Activated naive CD4-positive, alpha-beta T cell treated with anti-CD3 and anti-CD28 coated beads, Interleukin-2, amount 50 U/mL, for 16 hours (primary cell): ENCODE data around the gene SHROOM1.
"Not testable (repeated sequence)": the region's sequence is repeated elsewhere in the genome, so short reads cannot be mapped to it uniquely, and the experiment has no call there.

ENCODE experiments used
- DNase-seq: peaks from one replicate; pipeline ENCODE4 v3.0.0-alpha.2; 2020

The SHROOM1 gene, protein sequence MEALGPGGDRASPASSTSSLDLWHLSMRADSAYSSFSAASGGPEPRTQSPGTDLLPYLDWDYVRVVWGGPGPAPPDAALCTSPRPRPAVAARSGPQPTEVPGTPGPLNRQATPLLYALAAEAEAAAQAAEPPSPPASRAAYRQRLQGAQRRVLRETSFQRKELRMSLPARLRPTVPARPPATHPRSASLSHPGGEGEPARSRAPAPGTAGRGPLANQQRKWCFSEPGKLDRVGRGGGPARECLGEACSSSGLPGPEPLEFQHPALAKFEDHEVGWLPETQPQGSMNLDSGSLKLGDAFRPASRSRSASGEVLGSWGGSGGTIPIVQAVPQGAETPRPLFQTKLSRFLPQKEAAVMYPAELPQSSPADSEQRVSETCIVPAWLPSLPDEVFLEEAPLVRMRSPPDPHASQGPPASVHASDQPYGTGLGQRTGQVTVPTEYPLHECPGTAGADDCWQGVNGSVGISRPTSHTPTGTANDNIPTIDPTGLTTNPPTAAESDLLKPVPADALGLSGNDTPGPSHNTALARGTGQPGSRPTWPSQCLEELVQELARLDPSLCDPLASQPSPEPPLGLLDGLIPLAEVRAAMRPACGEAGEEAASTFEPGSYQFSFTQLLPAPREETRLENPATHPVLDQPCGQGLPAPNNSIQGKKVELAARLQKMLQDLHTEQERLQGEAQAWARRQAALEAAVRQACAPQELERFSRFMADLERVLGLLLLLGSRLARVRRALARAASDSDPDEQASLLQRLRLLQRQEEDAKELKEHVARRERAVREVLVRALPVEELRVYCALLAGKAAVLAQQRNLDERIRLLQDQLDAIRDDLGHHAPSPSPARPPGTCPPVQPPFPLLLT

DNA sequence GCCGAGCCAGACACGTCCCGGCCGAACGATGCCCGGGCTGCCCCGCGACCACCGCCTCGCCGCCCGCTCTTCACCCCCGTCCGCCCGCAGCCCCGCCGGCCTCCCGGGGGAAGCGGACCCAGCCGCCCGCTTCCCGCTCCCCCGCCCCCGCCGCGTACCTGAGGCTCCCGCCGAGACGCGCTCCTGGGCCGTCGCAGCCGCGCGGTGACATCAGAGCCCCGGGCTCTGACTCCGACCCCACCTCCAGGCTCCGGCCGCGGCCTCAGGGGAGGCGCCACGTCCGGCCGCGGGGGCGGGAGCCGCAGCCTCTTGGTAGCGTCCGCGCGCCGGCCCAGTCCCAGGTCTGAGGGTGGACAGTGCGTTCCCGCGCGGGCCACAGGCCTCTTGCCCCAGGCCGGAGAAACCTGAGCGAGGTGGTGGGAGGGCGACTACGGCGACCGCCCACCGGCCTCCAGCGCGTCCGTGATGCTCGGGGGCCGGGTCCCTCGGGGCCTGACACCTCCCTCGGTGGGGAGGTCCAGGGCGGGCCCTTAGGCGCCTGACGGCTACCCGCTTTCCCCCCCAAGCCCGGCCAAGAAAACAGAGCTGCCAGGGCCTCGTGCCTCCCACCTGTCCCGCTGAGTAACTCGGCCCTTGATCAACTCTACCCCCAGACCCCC is at the start of gene SHROOM1:
TSS of gene SHROOM1 (minus strand) at position 212 of the 659 bp plus-strand sequence. CDS start 4,507 bp downstream, outside the sequence.
- peak; percentile 26 for DNase-seq

DNA sequence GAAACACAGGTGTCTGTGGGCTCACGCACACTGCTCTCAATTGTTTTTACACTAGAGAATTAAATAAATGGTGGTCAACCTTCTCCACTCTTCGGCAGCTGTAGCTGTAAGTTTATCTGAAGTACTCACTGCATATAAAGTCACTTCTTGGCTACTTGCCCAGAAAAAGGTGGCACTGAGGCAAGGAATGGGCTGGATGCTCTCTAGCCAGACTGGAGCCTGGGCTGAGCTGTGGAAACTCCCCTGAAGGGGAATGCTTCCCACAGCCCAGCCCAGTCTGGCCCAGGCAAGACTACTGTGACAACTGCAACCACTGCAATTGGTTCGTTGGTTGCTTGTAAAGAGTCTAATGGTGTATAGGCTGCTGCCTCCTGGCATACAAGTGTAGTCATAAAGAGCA is 47.5 kb upstream of the SHROOM1 start:
- no peak for DNase-seq

DNA sequence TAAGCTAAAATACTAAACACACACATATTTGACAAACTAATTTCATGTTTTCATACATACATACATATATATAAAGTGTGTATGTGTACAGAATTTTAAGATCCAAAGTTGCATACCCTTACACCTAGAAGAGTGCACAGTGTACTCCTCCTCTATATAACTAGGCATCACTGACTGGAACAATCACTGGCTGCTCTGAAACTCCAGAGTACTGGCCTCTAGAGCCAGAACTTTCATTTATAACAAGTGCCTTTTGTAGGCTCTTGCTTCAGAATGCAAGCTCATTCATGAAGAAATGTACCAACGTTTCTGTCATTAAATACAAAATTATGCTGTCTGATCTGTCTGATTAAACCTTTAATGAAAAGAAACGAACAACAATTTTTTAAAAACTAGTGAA is 47.0 kb upstream of the SHROOM1 start:
- no peak for DNase-seq

DNA sequence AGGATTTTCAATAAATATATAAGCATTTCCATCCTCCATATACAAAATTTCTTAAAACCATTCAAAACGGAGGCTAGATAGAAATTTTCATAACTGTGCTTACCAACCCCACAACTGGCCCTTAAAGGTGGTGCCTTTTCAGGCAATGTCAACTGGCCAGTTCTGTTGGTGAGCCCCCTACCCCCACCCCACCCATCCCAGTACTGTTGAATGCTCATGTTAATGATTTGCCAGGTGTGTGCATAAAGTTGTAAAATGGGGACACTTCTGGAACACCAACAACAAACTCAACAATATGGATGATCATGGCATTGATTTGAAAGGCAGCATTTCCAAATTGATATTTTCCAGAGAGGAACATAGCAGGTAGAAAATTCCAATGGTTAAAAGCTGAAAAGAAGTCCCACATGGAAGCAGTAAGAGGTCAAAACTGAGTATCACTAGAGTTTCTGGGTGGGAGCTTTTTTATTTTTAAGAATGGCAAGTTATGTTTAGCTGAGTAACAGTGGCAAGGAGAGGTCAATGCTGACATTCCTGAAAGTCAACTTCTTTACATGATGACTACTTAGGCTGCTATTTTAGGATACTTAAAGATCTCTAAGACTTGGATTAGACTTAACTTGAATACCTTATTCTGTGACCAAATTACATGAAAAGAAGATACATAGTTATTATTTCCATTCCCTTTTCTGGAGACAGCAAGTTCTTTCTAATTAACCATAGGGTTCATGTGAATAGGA is 45.7 kb upstream of the SHROOM1 start:
- no peak for DNase-seq

DNA sequence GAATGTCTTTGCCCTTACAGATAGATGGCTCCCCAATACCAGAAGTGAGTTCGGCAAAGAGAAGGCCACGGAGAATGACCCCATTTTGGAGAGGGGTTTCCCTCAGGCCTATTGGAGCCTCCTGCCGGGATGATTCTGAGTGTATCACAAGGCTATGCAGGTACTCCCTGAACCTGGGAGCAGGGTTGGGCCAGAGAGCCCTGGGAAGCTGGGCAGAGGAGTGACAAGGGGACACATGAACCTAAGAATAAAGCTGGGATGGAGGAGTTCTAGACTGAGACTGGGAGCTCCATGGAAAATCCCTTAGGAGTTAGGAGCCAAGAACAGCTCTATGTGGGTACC is 43.5 kb upstream of the SHROOM1 start:
- no peak for DNase-seq

DNA sequence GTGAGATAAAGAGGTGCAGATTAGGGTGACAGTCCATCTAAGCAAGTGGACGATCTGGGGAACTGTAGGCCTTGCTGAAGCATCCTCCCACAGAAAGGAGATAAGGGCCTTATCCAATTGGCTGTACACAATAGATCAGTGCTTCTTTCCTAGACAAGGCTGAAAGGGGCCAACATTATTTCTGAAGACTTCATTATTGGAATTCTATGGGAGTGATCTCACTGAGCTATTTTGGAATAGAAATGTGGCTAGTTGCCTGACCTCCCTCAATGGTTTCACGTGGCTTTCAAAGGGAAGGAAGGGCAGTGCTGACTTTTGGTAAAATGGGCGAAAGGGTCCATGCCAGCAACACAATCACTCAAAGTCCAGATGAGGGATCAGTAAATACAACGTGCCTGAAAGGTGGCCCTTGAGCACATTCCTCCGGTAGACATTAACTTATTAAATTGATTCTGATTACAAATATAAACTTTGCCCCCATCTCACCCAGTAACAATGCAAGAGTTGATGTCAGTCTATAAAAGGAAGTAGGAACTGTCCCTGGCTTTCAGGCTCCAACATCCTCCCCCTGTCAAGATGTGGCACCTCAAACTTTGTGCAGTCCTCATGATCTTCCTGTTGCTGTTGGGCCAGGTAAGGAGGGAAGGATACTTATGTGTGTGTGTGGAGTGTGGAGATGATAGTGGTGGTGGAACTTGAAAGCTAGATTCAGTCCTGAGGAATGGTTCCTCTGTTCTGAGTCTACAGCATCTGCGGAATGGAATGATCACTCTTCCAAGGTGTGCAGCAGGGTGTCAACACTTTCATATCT is 42.9 kb upstream of the SHROOM1 start, which contains the start of gene LEAP2:
TSS of gene LEAP2 (plus strand) at position 550 of the 811 bp plus-strand sequence. CDS start at position 577, 27 bp downstream.
- DNase-seq = no peak

DNA sequence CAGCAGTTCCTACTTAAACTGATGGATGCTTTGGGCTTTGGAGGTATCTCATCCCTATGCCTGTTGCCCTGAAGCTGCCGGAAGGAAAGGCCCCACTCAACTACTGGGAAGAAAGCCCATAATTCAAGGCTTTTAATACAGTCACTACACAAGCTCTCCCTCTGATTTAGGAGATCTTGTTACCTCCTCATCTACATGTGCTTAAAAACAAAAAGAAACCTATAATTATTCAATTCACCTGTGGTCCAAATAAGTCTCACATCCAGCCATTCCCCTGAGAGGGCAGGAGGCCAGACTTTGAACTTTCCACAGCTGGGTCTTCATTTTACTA is 42.3 kb upstream of the SHROOM1 start:
- DNase-seq = no peak

DNA sequence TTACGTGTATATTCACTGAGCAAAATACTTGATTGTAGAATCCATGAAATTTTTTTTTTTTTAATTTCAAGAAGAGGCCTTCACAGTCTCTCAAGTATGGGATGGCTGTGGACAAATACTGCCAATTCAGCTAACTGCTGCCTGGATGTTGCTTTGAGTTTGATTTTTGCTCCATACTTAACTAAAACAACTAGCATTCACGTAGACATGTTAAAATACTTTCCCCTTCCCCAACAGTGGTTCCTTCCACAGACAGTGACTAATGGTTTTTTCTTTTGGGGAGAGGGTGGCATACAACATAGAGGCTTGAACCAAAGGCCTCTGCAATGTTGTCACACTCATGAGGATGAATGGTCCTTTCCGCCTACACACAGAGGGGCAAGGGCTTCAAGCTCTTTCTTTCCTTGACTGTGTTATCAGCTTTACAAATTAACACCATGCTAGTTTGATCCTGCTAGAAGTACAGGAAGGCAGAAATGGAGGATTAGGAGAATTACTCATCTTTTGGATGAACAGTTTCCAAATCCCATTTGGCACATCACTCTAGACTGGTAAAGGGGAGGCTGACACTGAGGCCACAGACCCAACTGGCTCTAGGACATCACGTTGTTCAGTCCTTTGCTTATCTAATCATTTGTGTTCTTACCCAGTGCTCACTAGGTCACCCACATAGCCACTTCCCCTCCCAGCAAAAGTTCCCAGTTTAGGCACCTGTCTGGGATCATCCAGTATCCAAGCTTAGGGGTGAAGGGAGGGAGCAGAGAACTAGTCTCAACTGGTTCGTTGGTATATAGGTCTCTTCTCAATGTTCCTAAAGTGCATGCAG is 41.2 kb upstream of the SHROOM1 start:
- DNase-seq = no peak

DNA sequence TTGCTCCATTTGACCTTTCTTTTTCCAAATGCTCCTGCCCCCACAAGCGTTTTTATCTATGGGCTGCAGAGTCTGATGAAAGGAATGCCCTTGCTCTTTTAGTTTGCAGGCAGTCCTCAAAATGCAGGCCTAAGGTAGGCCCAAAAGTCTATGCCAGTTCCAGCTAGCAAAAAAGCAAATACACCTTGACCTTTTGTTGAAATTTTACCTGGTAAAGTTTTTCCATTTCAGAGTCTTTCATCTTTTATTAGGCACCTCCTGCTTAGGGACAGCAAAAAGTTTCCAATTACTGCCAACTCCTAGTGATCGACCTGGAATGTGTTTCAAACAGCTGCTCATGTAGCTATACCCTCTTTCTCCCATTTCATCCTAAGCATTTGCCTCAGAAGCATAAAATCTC is 40.4 kb upstream of the SHROOM1 start:
- no peak for DNase-seq

DNA sequence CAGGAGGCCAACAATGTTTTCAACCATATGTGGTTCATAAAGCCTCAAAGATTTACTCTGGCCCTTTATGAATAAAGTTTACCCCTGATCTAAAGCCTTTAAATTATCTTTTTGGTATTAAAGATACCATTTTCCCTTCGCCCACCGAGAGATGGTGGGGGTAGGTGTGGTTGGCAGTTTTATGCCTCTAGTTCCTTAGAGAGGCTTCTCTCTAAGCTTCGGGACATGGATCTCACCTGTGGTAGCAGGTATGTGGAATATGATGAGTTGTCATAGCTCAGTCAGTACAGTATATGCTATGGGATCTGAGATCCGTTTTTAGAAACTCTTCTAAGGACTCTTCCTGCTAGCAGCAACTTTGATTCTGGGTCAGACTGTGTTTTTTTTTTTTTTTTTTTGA is 38.3 kb upstream of the SHROOM1 start:
- DNase-seq = no peak

DNA sequence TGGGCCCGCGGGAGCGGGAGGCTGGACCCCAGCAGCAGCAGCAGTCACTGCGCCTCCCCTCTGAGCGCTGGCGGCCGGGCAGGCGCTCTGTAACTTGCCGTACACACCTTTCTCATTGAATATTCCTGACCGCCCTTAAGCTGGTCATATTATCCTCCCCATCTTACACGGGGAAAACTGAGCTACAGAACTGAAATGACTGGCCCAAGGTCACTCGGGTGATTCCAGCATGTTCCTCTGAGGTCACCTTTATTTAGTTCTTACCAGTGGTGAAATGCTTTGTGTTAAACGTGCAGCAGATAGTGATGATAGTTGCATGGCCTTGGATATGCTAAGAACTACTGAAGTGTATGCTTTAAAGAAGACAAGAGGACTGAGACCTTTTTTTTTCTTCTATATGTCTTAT is 36.6 kb upstream of the SHROOM1 start:
- no peak for DNase-seq

DNA sequence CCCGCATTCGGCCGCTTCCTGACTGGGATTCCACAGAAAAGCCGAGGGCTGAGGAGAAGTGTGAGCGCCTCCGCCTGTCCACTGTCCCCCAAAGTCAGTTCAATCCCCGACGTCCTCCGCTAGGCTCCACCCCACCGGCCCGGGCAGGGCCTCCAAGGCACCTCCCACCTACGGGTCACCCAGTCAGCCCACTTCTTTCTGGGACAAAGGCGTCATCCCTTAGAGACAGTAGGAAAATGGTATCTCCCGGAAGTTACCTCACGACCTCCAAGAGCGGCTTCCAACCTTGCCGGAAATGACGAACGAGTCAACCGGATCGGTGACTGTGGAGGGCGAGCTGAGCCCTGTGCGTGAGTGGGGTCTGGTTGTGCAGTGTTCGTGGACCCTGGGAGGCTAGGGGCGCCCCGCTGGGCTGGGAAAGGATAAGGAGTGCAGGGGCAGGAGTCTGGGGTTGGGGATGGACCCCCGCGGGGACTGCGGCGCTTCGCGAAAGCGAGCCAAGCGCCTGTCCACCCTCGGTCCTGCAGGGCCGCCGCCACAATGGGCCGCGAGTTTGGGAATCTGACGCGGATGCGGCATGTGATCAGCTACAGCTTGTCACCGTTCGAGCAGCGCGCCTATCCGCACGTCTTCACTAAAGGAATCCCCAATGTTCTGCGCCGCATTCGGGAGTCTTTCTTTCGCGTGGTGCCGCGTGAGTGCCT is 36.0 kb upstream of the SHROOM1 start, which contains the start of the genes GDF9 and UQCRQ:
TSS of gene GDF9 (minus strand) at position 128 of the 704 bp plus-strand sequence. CDS start 1,936 bp downstream, outside the sequence.
TSS of gene UQCRQ (plus strand) at position 301 of the 704 bp plus-strand sequence. CDS start at position 541, 240 bp downstream.
- DNase-seq = peak; percentile 85

DNA sequence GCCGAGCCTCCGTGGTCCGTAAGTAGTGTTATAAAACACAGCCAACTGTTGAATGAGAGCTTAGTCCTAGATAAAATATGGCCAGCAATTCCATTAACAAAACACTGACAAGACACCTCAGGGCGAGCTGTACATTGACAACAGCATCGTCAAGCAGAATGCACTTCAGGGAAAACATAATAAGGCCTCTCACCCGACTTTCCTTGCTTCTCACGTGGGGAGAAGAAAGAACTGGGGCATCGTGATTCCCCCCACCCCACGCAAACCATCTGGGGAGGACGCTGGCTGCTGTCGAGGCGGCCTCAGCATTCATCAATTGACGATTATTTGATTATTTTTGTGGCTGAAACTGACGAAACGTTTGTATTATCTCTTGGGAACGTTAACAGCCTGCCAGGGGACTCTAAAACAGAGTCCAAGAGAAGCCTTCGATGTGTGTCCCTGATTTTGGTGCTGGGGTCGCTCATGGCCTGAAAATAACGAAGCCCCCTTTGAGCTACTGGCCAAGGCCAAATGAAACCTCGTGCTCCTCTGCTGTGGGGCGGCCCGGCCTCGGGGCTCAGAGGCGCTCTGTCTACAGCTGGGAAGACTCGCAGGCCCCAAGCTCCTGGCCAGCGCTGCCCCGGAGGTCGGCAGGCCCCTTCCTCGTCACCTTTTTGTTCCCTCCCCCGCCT is 35.4 kb upstream of the SHROOM1 start:
- no peak for DNase-seq

DNA sequence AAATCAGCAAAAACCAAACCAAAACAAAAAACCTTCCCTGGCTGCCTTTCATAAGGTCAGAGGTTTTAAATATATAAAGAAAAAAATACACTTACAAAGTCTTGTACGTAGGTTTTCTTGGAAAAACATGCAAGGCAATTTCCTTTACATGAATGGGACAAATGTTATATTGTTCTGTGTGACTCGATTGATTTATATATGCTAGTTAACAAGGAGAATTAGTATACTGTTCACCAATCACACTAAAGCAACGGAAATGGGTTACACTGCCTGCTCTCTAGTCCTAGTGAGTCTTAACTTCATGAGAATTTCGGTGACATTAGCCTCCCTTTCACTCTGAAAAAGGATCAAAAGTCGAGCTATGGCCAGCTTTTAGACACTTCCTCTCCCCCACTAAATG is 30.3 kb upstream of the SHROOM1 start:
- no peak for DNase-seq

DNA sequence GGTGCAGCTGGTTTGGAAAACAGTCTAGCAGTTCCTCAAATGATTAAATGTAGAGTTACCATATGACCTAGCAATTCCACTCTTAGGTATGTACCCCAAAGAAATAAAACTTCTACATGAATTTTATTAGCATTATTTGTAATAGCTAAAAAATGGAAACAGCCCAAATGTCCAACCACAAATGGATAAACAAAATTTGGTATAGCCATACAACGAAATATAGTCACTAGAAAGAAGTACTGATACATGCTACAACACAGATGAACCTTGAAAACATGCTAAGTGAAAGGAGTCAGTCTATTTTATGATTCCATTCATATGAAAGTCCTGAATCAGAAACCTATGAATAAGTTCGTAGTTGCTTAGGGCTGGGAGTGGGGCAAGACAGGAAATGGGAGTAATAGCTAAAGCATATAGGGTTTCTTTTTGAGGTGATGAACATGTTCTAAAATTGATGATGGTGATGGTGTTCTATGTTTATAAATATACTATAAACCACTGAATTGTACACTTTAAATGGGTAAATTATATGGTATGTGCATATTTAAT is 29.5 kb upstream of the SHROOM1 start:
- DNase-seq = no peak

DNA sequence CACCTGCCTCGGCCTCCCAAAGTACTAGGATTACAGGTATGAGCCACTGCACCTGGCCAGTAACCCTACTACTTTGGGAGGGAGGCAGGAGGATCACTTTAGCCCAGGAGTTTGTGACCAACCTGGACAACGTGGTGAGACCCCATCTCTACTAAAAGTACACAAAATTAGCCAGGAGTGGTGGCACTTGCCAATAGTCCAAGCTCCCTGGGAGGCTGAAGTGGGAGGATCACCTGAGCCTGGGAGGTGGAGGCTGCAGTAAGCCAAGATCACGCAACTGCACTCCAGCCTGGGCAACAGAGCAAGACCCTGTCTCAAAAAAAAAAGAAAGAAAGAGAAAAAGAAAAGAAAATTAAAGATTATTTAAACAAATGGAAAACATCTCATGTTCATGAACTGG is 25.6 kb upstream of the SHROOM1 start:
- DNase-seq = no peak

DNA sequence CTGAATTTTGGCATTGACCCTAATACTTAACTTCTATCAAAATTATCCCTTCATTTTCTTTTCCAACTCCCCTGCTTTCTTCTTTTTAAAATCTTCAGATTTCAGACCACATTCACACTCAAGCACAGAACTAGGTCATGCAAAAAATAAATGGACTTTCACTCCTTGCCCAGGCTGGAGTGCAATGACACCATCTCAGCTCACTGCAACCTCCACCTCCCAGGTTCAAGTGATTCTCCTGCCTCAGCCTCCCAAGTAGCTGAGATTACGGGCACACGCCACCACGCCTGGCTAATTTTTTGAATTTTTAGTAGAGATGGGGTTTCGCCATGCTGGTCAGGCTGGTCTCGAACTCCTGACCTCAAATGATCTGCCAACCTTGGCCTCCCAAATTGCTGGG is 24.5 kb upstream of the SHROOM1 start:
- not testable (repeated sequence) for DNase-seq

DNA sequence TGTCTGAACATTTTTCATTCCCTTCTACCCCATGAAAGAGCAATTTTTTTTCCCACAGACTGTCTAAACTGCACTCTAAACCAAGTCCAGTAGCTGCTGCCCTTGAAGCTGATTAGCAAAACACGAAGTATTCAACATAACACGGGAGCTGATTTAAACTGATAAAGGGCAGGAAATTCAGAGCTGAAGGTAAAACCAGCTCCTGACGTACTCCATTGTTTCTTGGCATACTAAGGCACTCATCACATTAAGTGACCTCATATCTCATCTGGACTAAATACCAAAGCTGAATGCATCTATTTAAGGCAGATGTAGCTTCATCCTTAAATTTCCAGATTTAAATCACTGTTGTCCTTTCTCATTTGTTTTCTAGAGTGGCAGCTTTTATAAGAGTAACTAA is 23.9 kb upstream of the SHROOM1 start:
- no peak for DNase-seq

DNA sequence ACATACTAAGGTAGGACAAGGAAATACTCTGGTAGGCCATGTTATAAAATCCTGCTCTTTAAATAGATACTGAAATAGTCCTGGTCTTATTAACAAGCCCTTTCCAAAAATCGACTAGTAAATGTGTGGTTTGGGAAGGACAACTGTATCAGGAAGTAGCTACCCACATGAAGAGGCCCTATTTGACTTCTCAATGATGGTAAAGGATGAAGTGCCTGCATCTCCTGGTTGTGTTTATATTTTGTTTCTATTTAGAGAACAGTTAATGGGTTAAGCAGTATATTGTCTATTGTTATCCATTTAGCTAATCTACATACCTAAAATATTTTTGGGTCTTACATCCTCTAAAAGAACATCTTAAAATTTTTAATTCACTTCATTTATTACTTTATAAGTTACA is 23.3 kb upstream of the SHROOM1 start:
- DNase-seq = no peak
